OCI-LY7 (cell line): ENCODE results near the gene CNN1. TPM values are rescaled to one million over a fixed set of nuclear protein-coding genes. Genes with fewer than 3 reads are reported as not detected.
"Not testable (repeated sequence)": the region's sequence is repeated elsewhere in the genome, so short reads cannot be mapped to it uniquely, and the experiment has no call there.

Experiments used
- BruUV-seq: library from RNA; stranded (reverse); fragments of 400-500 nt; replicated peaks from 2 replicates; lab custom pipeline; 2021; lab: Mats Ljungman, UMichigan
- CTCF ChIA-PET: fragments of 300-600 bp; sonication (Branson Sonifier 250); formaldehyde crosslinking; loops from one replicate; lab custom pipeline; 2022; ENCODE audit warnings: antibody characterized with exemption; ENCODE audit not compliant: unreplicated experiment; lab: Charles Lee
- POLR2A ChIA-PET: fragments of 300-600 bp; sonication (Branson Sonifier 250); formaldehyde crosslinking; loops from one replicate; lab custom pipeline; 2022; ENCODE audit warnings: antibody characterized with exemption; lab: Charles Lee
- DNase-seq: peaks from one replicate; pipeline ENCODE4 v3.0.0-alpha.2; 2015; ENCODE audit warnings: low spot score
- H2AFZ ChIP-seq: fragments of 200-600 bp; sonication (generic), shearing (Covaris generic); 2 replicates; pipeline ENCODE4 v1.6.1; 2014; ENCODE audit warnings: mild to moderate bottlenecking, antibody characterized with exemption, low read length, moderate library complexity
- H3K27ac ChIP-seq: fragments of 200-600 bp; sonication (generic); 2 replicates; pipeline ENCODE4 v1.5.1; 2014; ENCODE audit warnings: mixed run types, low read depth, mild to moderate bottlenecking, moderate library complexity, low read length, inconsistent platforms; ENCODE audit not compliant: poor library complexity, severe bottlenecking
- H3K36me3 ChIP-seq: fragments of 200-600 bp; sonication (generic); 2 replicates; pipeline ENCODE4 v1.6.1; 2014; ENCODE audit warnings: mild to moderate bottlenecking, antibody characterized with exemption, low read length, moderate library complexity, mixed read lengths; ENCODE audit not compliant: insufficient read depth
- H3K4me1 ChIP-seq: fragments of 200-600 bp; sonication (generic); 2 replicates; pipeline ENCODE4 v1.5.1; 2014; ENCODE audit warnings: mild to moderate bottlenecking, low read length; ENCODE audit not compliant: insufficient read depth, poor library complexity, severe bottlenecking
- H3K4me2 ChIP-seq: fragments of 200-600 bp; sonication (generic); 2 replicates; pipeline ENCODE4 v1.6.1; 2014; ENCODE audit warnings: mild to moderate bottlenecking, low read length
- H3K4me3 ChIP-seq: fragments of 200-600 bp; sonication (generic); 2 replicates; pipeline ENCODE4 v1.5.1; 2014; ENCODE audit warnings: mild to moderate bottlenecking, low read depth, low read length; ENCODE audit not compliant: poor library complexity, severe bottlenecking
- H3K79me2 ChIP-seq: fragments of 200-600 bp; sonication (generic); 2 replicates; pipeline ENCODE4 v1.6.1; 2016; ENCODE audit warnings: low read depth, mild to moderate bottlenecking, low read length, moderate library complexity, mixed read lengths; ENCODE audit not compliant: insufficient read depth
- H3K9me2 ChIP-seq: fragments of 200-600 bp; sonication (generic); 2 replicates; pipeline ENCODE4 v1.6.1; 2016; ENCODE audit warnings: mild to moderate bottlenecking, low read length, mixed read lengths; ENCODE audit not compliant: insufficient read depth
- H3K9me3 ChIP-seq: fragments of 200-600 bp; sonication (generic); 2 replicates; pipeline ENCODE4 v1.6.1; 2014; ENCODE audit warnings: mild to moderate bottlenecking, mixed run types, low read length, mixed read lengths
- H4K20me1 ChIP-seq: fragments of 200-600 bp; sonication (generic); 2 replicates; pipeline ENCODE4 v1.6.1; 2014; ENCODE audit warnings: mild to moderate bottlenecking, antibody characterized with exemption, low read length, moderate library complexity, mixed read lengths; ENCODE audit not compliant: insufficient read depth
- EZH2phosphoT487 ChIP-seq: fragments of 200-600 bp; sonication (generic); IDR thresholded peaks from 2 replicates; pipeline ENCODE4 v1.6.1; 2018; ENCODE audit warnings: low read depth, borderline replicate concordance, mild to moderate bottlenecking, mixed run types, antibody characterized with exemption, low read length, moderate library complexity, mixed read lengths
- intact Hi-C: fragments of 100-400 bp; cut with micrococcal nuclease; formaldehyde crosslinking; loops from one replicate; pipeline ENCODE4 v1.10.0; 2022; ENCODE audit not compliant: unreplicated experiment
- total RNA-seq, 2 experiments: library from RNA; depleted of rRNA in 1 of 2; stranded (reverse); fragments of >200 nt in 1 of 2; shearing (Covaris generic) in 1 of 2; gene quantifications; 2 replicates each; pipeline ENCODE4 v1.2.3, GENCODE V29; 2014 to 2022
- TF ChIP-seq, protein P1 (sequence below): fragments of 200-600 bp; sonication (generic); conservative IDR thresholded peaks from 2 replicates; pipeline ENCODE4 v1.5.1; 2014; ENCODE audit warnings: mild to moderate bottlenecking, antibody characterized with exemption, low read length, moderate library complexity, mixed read lengths

CNN1 gene
- total RNA-seq, 2 experiments from 2014 or later = not detected

DNA sequence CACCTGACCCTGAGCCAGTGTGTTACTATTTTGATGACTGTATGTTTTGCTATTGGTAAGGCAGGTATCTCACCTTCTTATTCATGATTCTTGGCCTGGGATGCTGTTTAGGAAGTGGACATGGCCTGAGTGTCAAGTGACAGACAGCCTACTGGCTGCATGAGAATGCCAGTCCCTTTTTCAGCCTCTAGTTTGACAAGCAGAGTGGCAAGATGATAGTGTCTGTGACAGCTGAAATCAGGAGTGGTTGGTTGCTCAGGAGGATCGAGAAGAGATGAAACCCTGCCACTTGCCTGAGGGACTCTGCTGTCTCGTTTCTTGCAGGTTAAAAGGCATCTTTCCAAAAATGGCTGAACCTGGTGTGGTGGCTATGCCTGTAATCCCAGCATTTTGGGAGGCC lies 27.5 kb downstream of the CNN1 start:
- H3K4me1 ChIP-seq = peaks cover 67% of the 10 kb centered on the region
- no peaks in the 10 kb centered on the region for H3K79me2 ChIP-seq
- H3K36me3 ChIP-seq = no peaks in the 10 kb centered on the region
- POLR2A ChIA-PET = no interaction called here
- no TSS peak for BruUV-seq
- CTCF ChIA-PET = no interaction called here
- H3K4me3 ChIP-seq = no peak overlapping the region
- H3K9me2 ChIP-seq = no peaks in the 10 kb centered on the region
- H3K27ac ChIP-seq = no peak overlapping the region
- H4K20me1 ChIP-seq = no peaks in the 10 kb centered on the region
- intact Hi-C loops = no loop called here
- no peak for DNase-seq
- no peak overlapping the region for H3K4me2 ChIP-seq
- H2AFZ ChIP-seq = no peak overlapping the region
- H3K9me3 ChIP-seq = no peaks in the 10 kb centered on the region
- no peak for TF ChIP-seq EZH2phosphoT487
- TF ChIP-seq, protein P1, sequence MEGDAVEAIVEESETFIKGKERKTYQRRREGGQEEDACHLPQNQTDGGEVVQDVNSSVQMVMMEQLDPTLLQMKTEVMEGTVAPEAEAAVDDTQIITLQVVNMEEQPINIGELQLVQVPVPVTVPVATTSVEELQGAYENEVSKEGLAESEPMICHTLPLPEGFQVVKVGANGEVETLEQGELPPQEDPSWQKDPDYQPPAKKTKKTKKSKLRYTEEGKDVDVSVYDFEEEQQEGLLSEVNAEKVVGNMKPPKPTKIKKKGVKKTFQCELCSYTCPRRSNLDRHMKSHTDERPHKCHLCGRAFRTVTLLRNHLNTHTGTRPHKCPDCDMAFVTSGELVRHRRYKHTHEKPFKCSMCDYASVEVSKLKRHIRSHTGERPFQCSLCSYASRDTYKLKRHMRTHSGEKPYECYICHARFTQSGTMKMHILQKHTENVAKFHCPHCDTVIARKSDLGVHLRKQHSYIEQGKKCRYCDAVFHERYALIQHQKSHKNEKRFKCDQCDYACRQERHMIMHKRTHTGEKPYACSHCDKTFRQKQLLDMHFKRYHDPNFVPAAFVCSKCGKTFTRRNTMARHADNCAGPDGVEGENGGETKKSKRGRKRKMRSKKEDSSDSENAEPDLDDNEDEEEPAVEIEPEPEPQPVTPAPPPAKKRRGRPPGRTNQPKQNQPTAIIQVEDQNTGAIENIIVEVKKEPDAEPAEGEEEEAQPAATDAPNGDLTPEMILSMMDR = no peak

DNA sequence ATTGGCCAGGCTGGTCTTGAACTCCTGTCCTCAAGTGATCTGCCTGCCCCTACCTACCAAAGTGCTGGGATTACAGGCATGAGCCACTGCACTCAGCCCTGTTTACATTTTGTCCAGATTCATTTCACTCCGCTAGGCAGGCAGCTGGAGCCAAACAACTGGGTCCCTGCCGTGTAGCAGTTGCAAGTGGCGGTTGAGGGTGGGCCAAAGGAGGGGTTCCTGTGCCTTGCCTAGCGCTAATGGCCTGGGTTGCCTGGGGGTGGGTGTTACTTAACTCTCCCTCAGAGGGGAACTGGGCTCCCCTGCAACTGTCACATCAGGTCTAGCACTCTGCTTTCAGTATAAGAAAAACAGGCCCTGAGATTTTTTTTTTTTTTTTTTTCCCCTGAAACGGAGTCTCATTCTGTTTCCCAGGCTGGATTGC lies 31.4 kb downstream of the CNN1 start:
- H2AFZ ChIP-seq = 0 out of 2 replicates have a peak overlapping the region, but pooled peaks have one; percentile 30
- H4K20me1 ChIP-seq = no peaks in the 10 kb centered on the region
- peak; percentile 64 for DNase-seq
- ChIA-PET POLR2A (no interaction called here), CTCF (no interaction called here)
- TF ChIP-seq EZH2phosphoT487 = no peak
- TF ChIP-seq, protein P1 = no peak
- no peak overlapping the region for H3K4me3 ChIP-seq
- H3K79me2 ChIP-seq = no peaks in the 10 kb centered on the region
- H3K4me1 ChIP-seq = peaks cover 44% of the 10 kb centered on the region
- no peaks in the 10 kb centered on the region for H3K9me2 ChIP-seq
- intact Hi-C loops = no loop called here
- H3K9me3 ChIP-seq = no peaks in the 10 kb centered on the region
- BruUV-seq = no TSS peak
- no peaks in the 10 kb centered on the region for H3K36me3 ChIP-seq
- H3K27ac ChIP-seq = peak overlapping the region; percentile 45
- no peak overlapping the region for H3K4me2 ChIP-seq

DNA sequence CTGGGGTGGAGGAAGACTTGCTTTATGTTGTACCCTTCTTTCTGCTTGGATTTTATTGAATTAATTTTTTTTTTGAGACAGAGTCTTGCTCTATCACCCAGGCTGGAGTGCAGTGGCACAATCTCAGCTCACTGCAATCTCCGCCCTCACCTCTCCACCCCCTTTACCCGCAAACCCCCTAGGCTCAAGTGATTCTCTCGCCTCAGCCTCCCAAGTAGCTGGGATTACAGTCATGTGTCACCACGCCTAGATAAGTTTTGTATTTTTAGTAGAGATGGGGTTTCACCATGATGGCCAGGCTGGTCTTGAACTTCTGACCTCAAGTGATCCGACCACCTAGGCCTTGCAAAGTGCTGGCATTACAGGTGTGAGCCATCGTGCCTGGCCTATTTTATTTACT lies 34.7 kb downstream of the CNN1 start:
- H3K36me3 ChIP-seq, BruUV-seq, H3K4me3 ChIP-seq, CTCF ChIA-PET, H3K9me3 ChIP-seq, H4K20me1 ChIP-seq, POLR2A ChIA-PET, H3K27ac ChIP-seq, H2AFZ ChIP-seq, H3K4me2 ChIP-seq, DNase-seq, intact Hi-C loops, H3K9me2 ChIP-seq, H3K79me2 ChIP-seq: not testable (repeated sequence)
- peaks cover 36% of the 10 kb centered on the region for H3K4me1 ChIP-seq

DNA sequence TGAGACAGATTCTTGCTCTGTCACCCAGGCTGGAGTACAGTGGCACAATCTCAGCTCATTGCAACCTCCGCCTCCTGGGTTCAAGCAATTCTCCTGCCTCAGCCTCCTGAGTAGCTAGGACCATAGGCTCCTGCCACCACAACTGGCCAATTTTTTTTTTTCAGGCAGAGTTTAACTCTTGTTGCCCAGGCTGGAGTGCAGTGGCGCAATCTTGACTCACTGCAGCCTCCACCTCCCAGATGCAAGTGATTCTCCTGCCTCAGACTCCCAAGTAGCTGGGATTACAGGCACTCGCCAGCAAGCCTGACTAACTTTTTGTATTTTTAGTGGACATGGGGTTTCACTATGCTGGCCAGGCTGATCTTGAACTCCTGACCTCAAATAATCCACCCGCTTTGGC lies 35.1 kb downstream of the CNN1 start:
- H4K20me1 ChIP-seq, H3K27ac ChIP-seq, CTCF ChIA-PET, H2AFZ ChIP-seq, POLR2A ChIA-PET, BruUV-seq, H3K9me3 ChIP-seq, H3K36me3 ChIP-seq, H3K4me3 ChIP-seq, H3K79me2 ChIP-seq, H3K4me2 ChIP-seq, DNase-seq, intact Hi-C loops, H3K9me2 ChIP-seq: not testable (repeated sequence)
- peaks cover 36% of the 10 kb centered on the region for H3K4me1 ChIP-seq
